Aorta (tissue), 5 donors: ENCODE data around the gene LHX5. TPM values are rescaled to one million over a fixed set of nuclear protein-coding genes. Genes with fewer than 3 reads are reported as not detected.
"Not testable (repeated sequence)": the region's sequence is repeated elsewhere in the genome, so short reads cannot be mapped to it uniquely, and the experiment has no call there.

Source experiments
- ATAC-seq: fragments of 200-7000 bp; cut with Tn5 transposase; one replicate; pipeline ENCODE4 v1.9.1; 2022; ENCODE audit warnings: moderate library complexity; ENCODE audit not compliant: low FRiP score
- DNase-seq, 2 donors: peaks; one replicate each; pipeline ENCODE4 v3.0.0-alpha.2; 2020
- H3K27ac ChIP-seq, 2 donors: one replicate each; pipeline ENCODE4 v1.5.1; 2013; ENCODE audit warnings: low read length in 2 of 2, mild to moderate bottlenecking in 2 of 2, moderate library complexity in 2 of 2, control low read depth in 1 of 2, inconsistent platforms in 1 of 2, low read depth in 1 of 2
- H3K27me3 ChIP-seq, 2 donors: one replicate each; pipeline ENCODE4 v1.6.1; 2013; ENCODE audit warnings: control low read depth in 1 of 2, low read length in 1 of 2, mild to moderate bottlenecking in 1 of 2, moderate library complexity in 1 of 2; ENCODE audit not compliant: insufficient read depth in 2 of 2, control insufficient read depth in 1 of 2
- H3K36me3 ChIP-seq, 2 donors: one replicate each; pipeline ENCODE4 v1.6.1; 2013; ENCODE audit warnings: control low read depth in 1 of 2, low read length in 1 of 2, mild to moderate bottlenecking in 1 of 2; ENCODE audit not compliant: insufficient read depth in 2 of 2, control insufficient read depth in 1 of 2
- H3K4me1 ChIP-seq, 2 donors: one replicate each; pipeline ENCODE4 v1.6.1; 2013; ENCODE audit warnings: low read length in 2 of 2, control low read depth in 1 of 2, mild to moderate bottlenecking in 1 of 2, moderate library complexity in 1 of 2; ENCODE audit not compliant: insufficient read depth in 2 of 2, control insufficient read depth in 1 of 2
- H3K4me3 ChIP-seq, 2 donors: one replicate each; pipeline ENCODE4 v1.5.1; 2013; ENCODE audit warnings: low read length in 2 of 2, control low read depth in 1 of 2, mild to moderate bottlenecking in 1 of 2
- H3K9me3 ChIP-seq: one replicate; pipeline ENCODE4 v1.6.1; 2013; ENCODE audit warnings: mild to moderate bottlenecking, low read length; ENCODE audit not compliant: control insufficient read depth
- WGBS, 2 donors: extraction: QIAGEN DNeasy Blood & Tissue Kit; methylation state at CpG; one replicate each; pipeline ENCODE4 v1.1.7; 2013; 5-methylcytosine and 5-hydroxymethylcytosine counted together
- intact Hi-C, 2 donors: fragments of 100-400 bp; cut with DNase I; formaldehyde crosslinking; loops; one replicate each; pipeline versions ENCODE4 v1.14.2 to v1.15.0; 2022
- polyA plus RNA-seq, 2 donors: library from polyadenylated mRNA; stranded (reverse); fragments of 200-250 nt; gene quantifications; one replicate each; pipeline ENCODE4 v1.2.3, GENCODE V29; 2013
- total RNA-seq, 2 donors: library from RNA; stranded (reverse); fragmentation: NEBNext Ultra II Directional; extraction: Animal tissue kit (Norgen Biotek cat#: 25700); gene quantifications; one replicate each; pipeline ENCODE4 v1.2.1, GENCODE V29; 2021
- donor health status: healthy with polysubstance abuse.
- donor health status: Bipolar disorder and iron deficiency.
- donor health status: DM: no; HTN: no; CAD: no.
- donor health status: DM: no; HTN: no; CAD: no.
- donor health status: DM: yes; HTN: yes; CAD: no.

Gene LHX5
- total and polyA plus RNA-seq, 4 donors, result not detected

GRCh38 chr12:113500782-113501311 is 29.2 kb upstream of the LHX5 start:
- DNase-seq, result no peak
- no peak overlapping the region for H3K27ac ChIP-seq
- H3K9me3 ChIP-seq, result no peaks in the 10 kb centered on the region
- H3K27me3 ChIP-seq, result peaks cover 0 to 2% of the 10 kb centered on the region in 2 donors
- H3K36me3 ChIP-seq, result no peaks in the 10 kb centered on the region
- intact Hi-C loops, result no loop called here
- ATAC-seq, result no peak
- no peaks in the 10 kb centered on the region for H3K4me1 ChIP-seq
- H3K4me3 ChIP-seq, result no peak overlapping the region
- WGBS, 2 donors, result 18 to 20% methylated on average over 9 of the region's 9 CpGs

- Histone ChIP-seq H3K27me3 (peaks cover 0 to 2% of the 10 kb centered on the region in 2 donors), H3K36me3 (no peaks in the 10 kb centered on the region), H3K4me1 (no peaks in the 10 kb centered on the region), H3K9me3 (no peaks in the 10 kb centered on the region), H3K27ac (no peak overlapping the region), H3K4me3 (no peak overlapping the region)
- no peak for DNase-seq
- WGBS, 2 donors, result 23 to 27% methylated on average over 8 of the region's 8 CpGs
- intact Hi-C loops, result no loop called here
- no peak for ATAC-seq
Observed at GRCh38 chr12:113500306-113500675, 28.6 kb upstream of the LHX5 start.

GRCh38 chr12:113498490-113498889 is 26.8 kb upstream of the LHX5 start:
- peaks cover 0 to 2% of the 10 kb centered on the region in 2 donors for H3K27me3 ChIP-seq
- H3K27ac ChIP-seq, result no peak overlapping the region
- H3K4me1 ChIP-seq, result no peaks in the 10 kb centered on the region
- 54 to 65% methylated on average over 4 of the region's 4 CpGs for WGBS, 2 donors
- intact Hi-C loops, result no loop called here
- no peak overlapping the region for H3K4me3 ChIP-seq
- DNase-seq, result no peak
- no peaks in the 10 kb centered on the region for H3K36me3 ChIP-seq
- H3K9me3 ChIP-seq, result no peaks in the 10 kb centered on the region
- ATAC-seq, result no peak

- Histone ChIP-seq H3K4me1 (no peaks in the 10 kb centered on the region), H3K27ac (no peak overlapping the region), H3K36me3 (no peaks in the 10 kb centered on the region), H3K9me3 (no peaks in the 10 kb centered on the region), H3K4me3 (no peak overlapping the region), H3K27me3 (peaks cover 0 to 2% of the 10 kb centered on the region in 2 donors)
- intact Hi-C loops, result no loop called here
- DNase-seq, result no peak
- WGBS, 2 donors, result 43 to 55% methylated on average over 7 of the region's 7 CpGs
- no peak for ATAC-seq
Observed at GRCh38 chr12:113497693-113498092, 26.0 kb upstream of the LHX5 start.

- H3K4me1 ChIP-seq, ATAC-seq, H3K27me3 ChIP-seq, H3K36me3 ChIP-seq, DNase-seq, H3K4me3 ChIP-seq, intact Hi-C loops, H3K27ac ChIP-seq, H3K9me3 ChIP-seq: not testable (repeated sequence)
- WGBS, 2 donors, result 88 to 95% methylated on average over 6 of the region's 6 CpGs
Observed at GRCh38 chr12:113495941-113496340, 24.3 kb upstream of the LHX5 start.

GRCh38 chr12:113488322-113488721 is 16.7 kb upstream of the LHX5 start:
- no peak overlapping the region for H3K4me3 ChIP-seq
- intact Hi-C loops, result no loop called here
- H3K36me3 ChIP-seq, result no peaks in the 10 kb centered on the region
- 81 to 84% methylated on average over 3 of the region's 3 CpGs for WGBS, 2 donors
- no peak overlapping the region for H3K27ac ChIP-seq
- H3K27me3 ChIP-seq, result no peaks in the 10 kb centered on the region
- no peak for DNase-seq
- no peaks in the 10 kb centered on the region for H3K9me3 ChIP-seq
- H3K4me1 ChIP-seq, result no peaks in the 10 kb centered on the region
- no peak for ATAC-seq

GRCh38 chr12:113486722-113487121 is 15.1 kb upstream of the LHX5 start:
- Histone ChIP-seq H3K27ac (no peak overlapping the region), H3K9me3 (no peaks in the 10 kb centered on the region), H3K4me1 (no peaks in the 10 kb centered on the region), H3K36me3 (no peaks in the 10 kb centered on the region), H3K27me3 (no peaks in the 10 kb centered on the region), H3K4me3 (no peak overlapping the region)
- intact Hi-C loops, result no loop called here
- WGBS, 2 donors, result 35 to 48% methylated on average over 4 of the region's 4 CpGs
- ATAC-seq (no peak), DNase-seq (no peak)

- ATAC-seq, result no peak
- H3K27me3 ChIP-seq, result no peaks in the 10 kb centered on the region
Observed at GRCh38 chr12:113485330-113485729, 13.7 kb upstream of the LHX5 start.

GRCh38 chr12:113482334-113482733 is 10.7 kb upstream of the LHX5 start:
- H3K4me1 ChIP-seq, result no peaks in the 10 kb centered on the region
- H3K9me3 ChIP-seq, result no peaks in the 10 kb centered on the region
- intact Hi-C loops, result no loop called here
- no peak overlapping the region for H3K4me3 ChIP-seq
- H3K27me3 ChIP-seq, result peaks cover 0 to 3% of the 10 kb centered on the region in 2 donors
- no peaks in the 10 kb centered on the region for H3K36me3 ChIP-seq
- no peak for DNase-seq
- WGBS, 2 donors, result 0 to 3% methylated on average over 1 of the region's 1 CpG
- ATAC-seq, result no peak
- no peak overlapping the region for H3K27ac ChIP-seq

More at GRCh38 chr12:113485330-113485729, 13.7 kb upstream of the LHX5 start:
- Histone ChIP-seq H3K9me3 (no peaks in the 10 kb centered on the region), H3K27ac (no peak overlapping the region), H3K4me3 (no peak overlapping the region), H3K4me1 (no peaks in the 10 kb centered on the region), H3K36me3 (no peaks in the 10 kb centered on the region)
- intact Hi-C loops, result no loop called here
- no peak for DNase-seq
- WGBS, 2 donors, result 0 to 2% methylated on average over 2 of the region's 2 CpGs
